Mucosa of descending colon (tissue), 3 donors: ENCODE data around the gene ROBO1. TPM values are rescaled to one million over a fixed set of nuclear protein-coding genes. Genes with fewer than 3 reads are reported as not detected.

Experiments
- ATAC-seq: fragments of 200-7000 bp; cut with Tn5 transposase; one replicate; pipeline ENCODE4 v1.9.1; 2020; ENCODE audit warnings: mild to moderate bottlenecking, moderate library complexity
- DNase-seq, 3 donors: peaks; one replicate each; pipeline ENCODE4 v3.0.0-alpha.2; 2020
- H3K36me3 ChIP-seq: fragments of 200-600 bp; one replicate; pipeline ENCODE4 v1.8.0; 2021; ENCODE audit warnings: low read depth, mild to moderate bottlenecking
- H3K4me1 ChIP-seq: fragments of 200-600 bp; one replicate; pipeline ENCODE4 v1.8.0; 2021; ENCODE audit warnings: low read depth, mild to moderate bottlenecking
- H3K4me3 ChIP-seq: fragments of 200-600 bp; one replicate; pipeline ENCODE4 v1.8.0; 2021; ENCODE audit warnings: mild to moderate bottlenecking
- H3K9me3 ChIP-seq: fragments of 200-600 bp; one replicate; pipeline ENCODE4 v1.8.0; 2021; ENCODE audit warnings: mild to moderate bottlenecking
- intact Hi-C, 2 donors: fragments of 100-400 bp; cut with DNase I in 1 of 2; cut with micrococcal nuclease in 1 of 2; formaldehyde crosslinking; loops; one replicate each; pipeline versions ENCODE4 v1.11.0 to v1.11.1; 2022; cut with DNase I, micrococcal nuclease
- total RNA-seq, 3 donors: library from RNA; stranded (reverse); fragmentation: NEBNext Ultra II Directional in 2 of 3; extraction: Animal tissue kit (Norgen Biotek cat#: 25700) in 2 of 3; gene quantifications; one replicate each; pipeline versions ENCODE4 v1.2.1 to v1.2.4, GENCODE V29; 2021 to 2023
- TF ChIP-seq, protein P1 (sequence below): fragments of 200-600 bp; IDR thresholded peaks from one replicate; pipeline ENCODE4 v1.8.0; 2022; ENCODE audit warnings: antibody characterized with exemption, mild to moderate bottlenecking
- donor health status: DM: no; HTN: no; CAD: no; lungs with moderate emphysema.
- donor health status: DM: no; HTN: no; CAD: no.
- donor health status: DM: no; HTN: yes; CAD: no.

Gene ROBO1
- total RNA-seq, 3 donors from 2014 or later = 4.3 to 22.7 (median 10.1) TPM

DNA sequence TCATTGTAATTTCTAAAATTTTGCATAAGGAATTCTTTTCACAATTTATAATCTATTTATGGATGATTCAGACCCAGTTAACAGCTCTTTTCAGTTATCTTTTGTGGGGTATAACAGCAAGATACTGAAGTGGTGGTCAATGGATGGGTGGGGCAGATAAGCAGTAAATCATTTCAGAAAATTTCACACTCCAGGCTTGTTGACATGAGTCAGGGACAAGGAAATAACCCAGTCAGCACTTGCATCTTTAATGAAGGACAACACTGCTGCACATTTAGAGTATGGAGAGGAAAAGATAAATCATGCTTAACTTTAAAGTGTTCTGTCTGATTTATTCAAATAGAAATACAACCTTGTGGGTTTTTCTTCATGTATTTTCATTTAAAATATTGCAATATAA, 181.6 kb downstream of the ROBO1 start:
- Histone ChIP-seq H3K4me3 (no peak overlapping the region), H3K36me3 (no peaks in the 10 kb centered on the region), H3K9me3 (no peaks in the 10 kb centered on the region), H3K4me1 (no peaks in the 10 kb centered on the region)
- TF ChIP-seq, protein P1, sequence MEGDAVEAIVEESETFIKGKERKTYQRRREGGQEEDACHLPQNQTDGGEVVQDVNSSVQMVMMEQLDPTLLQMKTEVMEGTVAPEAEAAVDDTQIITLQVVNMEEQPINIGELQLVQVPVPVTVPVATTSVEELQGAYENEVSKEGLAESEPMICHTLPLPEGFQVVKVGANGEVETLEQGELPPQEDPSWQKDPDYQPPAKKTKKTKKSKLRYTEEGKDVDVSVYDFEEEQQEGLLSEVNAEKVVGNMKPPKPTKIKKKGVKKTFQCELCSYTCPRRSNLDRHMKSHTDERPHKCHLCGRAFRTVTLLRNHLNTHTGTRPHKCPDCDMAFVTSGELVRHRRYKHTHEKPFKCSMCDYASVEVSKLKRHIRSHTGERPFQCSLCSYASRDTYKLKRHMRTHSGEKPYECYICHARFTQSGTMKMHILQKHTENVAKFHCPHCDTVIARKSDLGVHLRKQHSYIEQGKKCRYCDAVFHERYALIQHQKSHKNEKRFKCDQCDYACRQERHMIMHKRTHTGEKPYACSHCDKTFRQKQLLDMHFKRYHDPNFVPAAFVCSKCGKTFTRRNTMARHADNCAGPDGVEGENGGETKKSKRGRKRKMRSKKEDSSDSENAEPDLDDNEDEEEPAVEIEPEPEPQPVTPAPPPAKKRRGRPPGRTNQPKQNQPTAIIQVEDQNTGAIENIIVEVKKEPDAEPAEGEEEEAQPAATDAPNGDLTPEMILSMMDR = no peak
- DNase-seq (no peak), ATAC-seq (no peak)
- intact Hi-C loops = no loop called here

DNA sequence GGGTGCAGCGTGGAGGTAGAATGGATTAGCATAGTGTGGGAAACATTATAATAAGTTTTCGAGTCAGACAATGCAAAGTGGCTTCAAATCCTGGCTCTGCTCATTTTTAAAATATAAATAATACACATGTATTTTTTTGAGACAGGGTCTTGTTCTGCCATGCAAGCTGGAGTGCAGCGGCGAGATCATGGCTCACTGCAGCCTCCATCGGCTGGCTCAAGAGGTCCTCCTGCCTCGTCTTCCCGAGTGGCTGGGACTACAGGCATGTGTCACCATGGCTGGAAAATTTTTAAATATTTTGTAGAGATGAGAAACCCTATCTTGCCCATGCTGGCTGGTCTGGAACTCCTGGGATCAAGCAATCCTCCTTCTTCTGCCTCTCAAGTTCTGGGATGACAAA, 194.9 kb downstream of the ROBO1 start:
- H3K36me3 ChIP-seq = no peaks in the 10 kb centered on the region
- intact Hi-C loops = no loop called here
- ATAC-seq = no peak
- no peaks in the 10 kb centered on the region for H3K4me1 ChIP-seq
- no peaks in the 10 kb centered on the region for H3K9me3 ChIP-seq
- TF ChIP-seq, protein P1 = no peak
- peak in 1 of 3 donors; percentile 10 for DNase-seq
- H3K4me3 ChIP-seq = no peak overlapping the region

DNA sequence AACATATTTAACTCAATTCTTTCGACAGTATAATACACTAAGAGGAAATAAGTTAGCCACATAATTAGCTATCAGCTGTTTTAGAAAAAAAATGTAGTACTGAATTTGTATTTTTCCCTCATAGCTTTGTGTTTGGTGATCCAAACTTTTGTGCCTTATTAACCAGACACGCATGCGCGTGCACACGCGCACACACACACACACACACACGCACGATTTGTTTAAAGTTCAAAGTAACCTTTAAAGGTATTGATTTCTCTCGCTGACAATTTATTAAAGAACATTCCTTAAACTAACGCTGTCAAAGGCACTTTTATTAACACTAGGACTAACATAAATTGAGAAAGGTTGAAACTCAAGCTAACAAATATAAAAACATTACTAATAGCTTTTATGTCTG, 198.9 kb downstream of the ROBO1 start:
- intact Hi-C loops = no loop called here
- Histone ChIP-seq H3K4me1 (no peaks in the 10 kb centered on the region), H3K4me3 (no peak overlapping the region), H3K36me3 (no peaks in the 10 kb centered on the region), H3K9me3 (no peaks in the 10 kb centered on the region)
- ATAC-seq = no peak
- TF ChIP-seq, protein P1 = no peak
- no peak for DNase-seq

DNA sequence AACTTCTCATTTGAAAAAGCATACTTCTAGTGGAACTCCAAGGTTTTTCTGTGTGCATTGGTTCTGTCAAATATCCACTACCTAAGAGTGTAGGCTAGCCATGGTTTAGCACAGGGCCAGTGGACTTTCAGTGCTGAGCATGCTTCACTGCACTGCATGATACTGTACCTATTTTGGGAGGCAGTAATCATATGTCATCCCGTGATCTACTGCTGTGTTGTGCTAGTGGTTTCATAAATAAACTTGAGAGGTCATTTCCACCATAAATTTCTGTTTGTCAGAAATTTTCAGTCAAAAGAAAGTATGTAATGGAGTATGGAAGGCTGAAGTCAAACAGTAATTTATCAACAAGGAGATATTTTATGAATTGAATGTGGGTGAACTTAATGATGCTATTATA, 203.6 kb downstream of the ROBO1 start:
- ATAC-seq (no peak), DNase-seq (no peak)
- no peak overlapping the region for H3K4me3 ChIP-seq
- TF ChIP-seq, protein P1 = no peak
- no peaks in the 10 kb centered on the region for H3K9me3 ChIP-seq
- no peaks in the 10 kb centered on the region for H3K4me1 ChIP-seq
- intact Hi-C loops = no loop called here
- H3K36me3 ChIP-seq = no peaks in the 10 kb centered on the region

DNA sequence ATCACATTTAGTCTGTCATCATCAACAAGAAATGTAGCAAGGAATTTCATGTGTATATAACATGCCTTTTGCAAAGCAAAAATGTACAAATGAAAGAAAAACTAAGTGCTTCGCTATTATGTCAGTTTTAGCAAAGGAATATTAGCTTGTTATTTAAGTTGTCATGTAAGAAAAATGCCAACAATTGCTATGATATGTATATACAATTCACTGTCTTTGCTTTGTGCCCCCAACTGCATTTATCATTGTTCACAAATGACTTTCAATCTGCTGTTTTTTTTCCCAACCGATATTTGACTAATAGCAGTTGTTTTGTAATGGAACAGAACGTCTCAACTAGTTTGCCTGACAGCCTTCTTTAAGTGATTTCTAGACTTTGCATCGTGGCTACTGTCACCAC, 207.1 kb downstream of the ROBO1 start:
- ATAC-seq (no peak), DNase-seq (no peak)
- TF ChIP-seq, protein P1 = no peak
- Histone ChIP-seq H3K4me1 (no peaks in the 10 kb centered on the region), H3K4me3 (no peak overlapping the region), H3K9me3 (no peaks in the 10 kb centered on the region), H3K36me3 (no peaks in the 10 kb centered on the region)
- intact Hi-C loops = no loop called here

DNA sequence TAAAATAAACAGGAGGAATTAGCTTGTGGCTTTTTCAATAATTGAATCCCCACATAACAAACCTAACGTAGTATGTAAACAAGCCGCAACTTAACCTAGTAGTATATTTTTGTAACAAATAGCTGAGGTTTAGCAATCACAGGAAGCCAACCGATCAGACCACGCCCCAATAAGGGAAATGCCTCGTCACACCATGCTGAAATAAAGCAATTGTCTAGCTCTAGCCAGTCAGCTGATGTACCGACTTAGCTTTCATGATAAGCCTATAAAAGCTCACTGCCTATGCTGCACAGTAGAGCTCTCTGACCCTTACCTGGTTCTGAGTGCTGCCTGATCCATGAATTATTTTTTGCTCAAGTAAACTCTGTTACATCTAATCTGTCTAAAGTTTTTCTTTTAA, 208.9 kb downstream of the ROBO1 start:
- ATAC-seq (no peak), DNase-seq (no peak)
- Histone ChIP-seq H3K9me3 (no peaks in the 10 kb centered on the region), H3K4me3 (no peak overlapping the region), H3K36me3 (no peaks in the 10 kb centered on the region), H3K4me1 (no peaks in the 10 kb centered on the region)
- intact Hi-C loops = no loop called here
- TF ChIP-seq, protein P1 = no peak
